HG03558 (cell line): ENCODE measurements around the gene GYS2.

Experiments used
- ATAC-seq: cut with Tn5 transposase; IDR thresholded peaks from one replicate; pipeline ENCODE4 v1.9.1; 2021; ENCODE audit warnings: moderate number of reproducible peaks; ENCODE audit not compliant: unreplicated experiment; ENCODE audit errors: extremely low read depth

Gene GYS2

GRCh38 chr12:21518451-21518850 lies 86.2 kb downstream of the GYS2 start:
- no peak for ATAC-seq

GRCh38 chr12:21516281-21516680 lies 88.4 kb downstream of the GYS2 start:
- no peak for ATAC-seq

- peak; percentile 79 for ATAC-seq
Measured at GRCh38 chr12:21509768-21510167, 94.9 kb downstream of the GYS2 start.

GRCh38 chr12:21507849-21508248 lies 96.8 kb downstream of the GYS2 start:
- ATAC-seq: no peak

- no peak for ATAC-seq
Measured at GRCh38 chr12:21505888-21506287, 98.8 kb downstream of the GYS2 start.

- no peak for ATAC-seq
Measured at GRCh38 chr12:21502872-21503271, 101.8 kb downstream of the GYS2 start.

GRCh38 chr12:21502164-21502496 lies 102.5 kb downstream of the GYS2 start:
- no peak for ATAC-seq

- ATAC-seq: peak; percentile 99
Measured at GRCh38 chr12:21501258-21502163, 103.1 kb downstream of the GYS2 start, which contains the start of the genes GOLT1B and RECQL. Gene GOLT1B, plus strand, starts transcription at chr12:21501789. Its CDS starts 135 bp downstream, at chr12:21501924. Gene RECQL, minus strand, starts transcription at chr12:21501635. Its CDS starts 2,065 bp downstream, at chr12:21499570.

- ATAC-seq: no peak
Measured at GRCh38 chr12:21500786-21501257, 103.8 kb downstream of the GYS2 start.

GRCh38 chr12:21499765-21500164 lies 104.9 kb downstream of the GYS2 start:
- no peak for ATAC-seq
